ENCODE data around the gene C20orf96.
"Not testable (repeated sequence)": the region's sequence is repeated elsewhere in the genome, so short reads cannot be mapped to it uniquely, and the experiment has no call there.

The C20orf96 gene

GRCh38 chr20:235891-236290 lies 54.7 kb downstream of the C20orf96 start:
- no peak for DNase-seq

GRCh38 chr20:227439-228105 lies 63.0 kb downstream of the C20orf96 start:
- DNase-seq, result no peak

DNA sequence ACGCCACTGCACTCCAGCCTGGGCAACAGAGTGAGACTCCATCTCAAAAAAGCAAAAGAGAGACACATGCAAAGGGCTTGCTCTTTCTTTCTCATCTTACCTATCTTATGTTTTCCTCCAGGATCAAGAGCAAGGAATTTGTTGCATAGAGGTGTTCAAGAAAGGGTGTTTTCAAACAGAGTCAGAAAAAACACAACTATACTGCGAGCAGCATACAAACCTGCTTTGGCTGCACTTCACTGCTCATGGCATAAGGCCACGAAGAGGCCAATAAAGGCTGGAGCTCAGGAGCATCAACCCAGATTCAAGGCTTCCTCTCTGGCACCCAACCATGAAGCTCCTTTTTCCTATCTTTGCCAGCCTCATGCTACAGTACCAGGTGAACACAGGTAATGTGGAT lies 63.6 kb downstream of the C20orf96 start, which contains the start of gene DEFB129:
TSS of gene DEFB129 (plus strand) at position 301 of the 400 bp plus-strand sequence. CDS start at position 332, 31 bp downstream.
- DNase-seq, result no peak

DNA sequence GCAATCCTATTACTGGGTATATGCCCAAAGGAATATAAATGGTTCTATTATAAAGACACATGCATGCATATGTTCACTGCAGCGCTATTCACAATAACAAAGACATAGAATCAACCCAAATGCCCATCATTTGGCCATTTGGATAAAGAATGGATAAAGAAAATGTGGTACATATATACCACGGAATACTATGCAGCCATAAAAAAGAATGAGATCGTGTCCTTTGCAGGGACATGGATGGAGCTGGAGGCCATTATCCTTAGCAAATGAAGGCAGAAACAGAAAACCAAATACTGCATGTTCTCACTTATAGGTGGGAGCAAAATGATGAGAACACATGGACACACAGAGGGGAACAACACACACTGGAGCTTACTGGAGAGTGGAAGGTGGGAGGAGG lies 64.7 kb downstream of the C20orf96 start:
- DNase-seq, result not testable (repeated sequence)

DNA sequence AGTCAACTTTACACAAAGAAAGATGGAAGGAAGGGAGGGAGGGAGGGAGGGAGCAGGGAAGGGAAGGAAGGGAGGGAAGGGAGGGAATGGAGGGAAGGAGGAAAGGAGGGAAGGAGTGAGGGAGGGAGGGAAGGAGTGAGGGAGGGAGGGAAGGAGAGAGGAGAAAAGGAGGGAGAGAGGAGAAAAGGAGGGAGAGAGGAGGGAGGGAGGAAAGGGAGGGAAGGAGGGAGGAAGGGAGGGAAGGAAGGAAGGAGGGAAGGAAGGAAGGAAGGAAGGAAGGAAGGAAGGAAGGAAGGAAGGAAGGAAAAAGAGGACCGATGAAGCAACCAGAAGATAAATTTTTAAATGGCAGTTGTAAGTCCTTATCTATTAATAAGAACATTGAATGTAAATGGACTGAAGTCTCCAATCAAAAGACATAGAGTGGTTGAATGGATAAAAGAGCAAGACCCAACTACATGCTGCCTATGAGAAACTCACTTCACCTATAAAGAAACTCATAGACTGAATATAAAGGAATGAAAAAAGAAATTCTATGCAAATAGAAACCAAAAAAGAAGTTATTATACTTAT lies 69.2 kb downstream of the C20orf96 start:
- no peak for DNase-seq

Measured in islet precursor cell (in vitro differentiated cells).